Neural progenitor cell (in vitro differentiated cells): ENCODE measurements around the gene GAB2. TPM values are rescaled to one million over a fixed set of nuclear protein-coding genes. Genes with fewer than 3 reads are reported as not detected.

Source experiments
- DNase-seq: peaks from one replicate; pipeline ENCODE4 v3.0.0-alpha.2; 2016; ENCODE audit warnings: low spot score
- H2AFZ ChIP-seq: fragments of 200-600 bp; sonication (generic); replicated peaks from 2 replicates; pipeline ENCODE4 v1.6.1; 2016; ENCODE audit warnings: antibody characterized with exemption
- H3F3A ChIP-seq: fragments of 200-600 bp; sonication (generic); 2 replicates; pipeline ENCODE4 v1.6.1; 2016; ENCODE audit warnings: antibody characterized with exemption, low read depth
- H3K27ac ChIP-seq: fragments of 200-600 bp; sonication (generic); 2 replicates; pipeline ENCODE4 v1.5.1; 2016; ENCODE audit warnings: mild to moderate bottlenecking
- H3K27me3 ChIP-seq: fragments of 200-600 bp; sonication (generic); 2 replicates; pipeline ENCODE4 v1.6.1; 2016; ENCODE audit warnings: mild to moderate bottlenecking, moderate library complexity
- H3K36me3 ChIP-seq: fragments of 200-600 bp; sonication (generic); 2 replicates; pipeline ENCODE4 v1.5.1; 2016
- H3K4me1 ChIP-seq: fragments of 200-600 bp; sonication (generic); 2 replicates; pipeline ENCODE4 v1.6.1; 2016; ENCODE audit warnings: mixed run types
- H3K4me2 ChIP-seq: fragments of 200-600 bp; sonication (generic); 2 replicates; pipeline ENCODE4 v1.6.1; 2016
- H3K4me3 ChIP-seq: fragments of 200-600 bp; sonication (generic); 2 replicates; pipeline ENCODE4 v1.5.1; 2016
- H3K79me2 ChIP-seq: fragments of 200-600 bp; sonication (generic); 2 replicates; pipeline ENCODE4 v1.6.1; 2016; ENCODE audit warnings: low read depth
- H3K9ac ChIP-seq: fragments of 200-600 bp; sonication (generic); 2 replicates; pipeline ENCODE4 v1.6.1; 2016
- H3K9me3 ChIP-seq: fragments of 200-600 bp; sonication (generic); 2 replicates; pipeline ENCODE4 v1.5.1; 2016; ENCODE audit warnings: low read depth
- H4K20me1 ChIP-seq: fragments of 200-600 bp; sonication (generic); 2 replicates; pipeline ENCODE4 v1.6.1; 2016; ENCODE audit warnings: low read depth
- H3K27ac Mint-ChIP-seq: 3 replicates; pipeline ENCODE4 v1.8.0; 2021; ENCODE audit warnings: mixed read lengths
- H3K27me3 Mint-ChIP-seq: 2 replicates; pipeline ENCODE4 v1.8.0; 2022; ENCODE audit warnings: low read depth, mild to moderate bottlenecking, inconsistent platforms, moderate library complexity, mixed read lengths; ENCODE audit not compliant: insufficient read depth
- H3K36me3 Mint-ChIP-seq: 3 replicates; pipeline ENCODE4 v1.8.0; 2021; ENCODE audit warnings: mixed read lengths
- H3K4me1 Mint-ChIP-seq: 3 replicates; pipeline ENCODE4 v1.8.0; 2021; ENCODE audit warnings: mixed read lengths
- H3K4me3 Mint-ChIP-seq: 3 replicates; pipeline ENCODE4 v1.8.0; 2021; ENCODE audit warnings: mild to moderate bottlenecking, moderate library complexity, mixed read lengths
- H3K9me3 Mint-ChIP-seq: 3 replicates; pipeline ENCODE4 v1.8.0; 2020; ENCODE audit warnings: mixed read lengths
- CTCF ChIP-seq: fragments of 200-600 bp; sonication (generic); IDR thresholded peaks from 2 replicates; pipeline ENCODE4 v1.5.1; 2017; ENCODE audit warnings: antibody characterized with exemption, mild to moderate bottlenecking
- EZH2 ChIP-seq: fragments of 200-600 bp; sonication (generic); IDR thresholded peaks from 2 replicates; pipeline ENCODE4 v1.6.1; 2017; ENCODE audit warnings: antibody characterized with exemption, mild to moderate bottlenecking, moderate library complexity
- EZH2phosphoT487 ChIP-seq: fragments of 200-600 bp; sonication (generic); IDR thresholded peaks from 2 replicates; pipeline ENCODE4 v1.6.1; 2017; ENCODE audit warnings: antibody characterized with exemption
- total RNA-seq: library from RNA; depleted of rRNA; stranded (reverse); fragments of >200 nt; gene quantifications from 2 replicates; pipeline ENCODE4 v1.2.3, GENCODE V29; 2015; ENCODE audit warnings: low replicate concordance

GAB2 gene
- total RNA-seq, 1 donor from 2014 or later: 11.1 TPM

- no peaks in the 10 kb centered on the region for H3F3A ChIP-seq
- no peak overlapping the region for H3K27ac Mint-ChIP-seq
- no peak overlapping the region for H3K4me2 ChIP-seq
- H3K79me2 ChIP-seq: no peaks in the 10 kb centered on the region
- H3K27ac ChIP-seq: no peak overlapping the region
- TF ChIP-seq EZH2 (no peak), CTCF (no peak), EZH2phosphoT487 (no peak)
- H2AFZ ChIP-seq: no peak overlapping the region
- H3K4me1 ChIP-seq: no peaks in the 10 kb centered on the region
- no peaks in the 10 kb centered on the region for H4K20me1 ChIP-seq
- H3K27me3 ChIP-seq: no peaks in the 10 kb centered on the region
- H3K36me3 Mint-ChIP-seq: peaks cover 10% of the 10 kb centered on the region
- no peak overlapping the region for H3K4me3 Mint-ChIP-seq
- no peaks in the 10 kb centered on the region for H3K4me1 Mint-ChIP-seq
- H3K9me3 Mint-ChIP-seq: peaks cover 2% of the 10 kb centered on the region
- no peaks in the 10 kb centered on the region for H3K36me3 ChIP-seq
- no peaks in the 10 kb centered on the region for H3K27me3 Mint-ChIP-seq
- no peak for DNase-seq
- H3K9ac ChIP-seq: no peak overlapping the region
- H3K4me3 ChIP-seq: no peak overlapping the region
- H3K9me3 ChIP-seq: no peaks in the 10 kb centered on the region
Observed at GRCh38 chr11:78250099-78250498, 167.5 kb downstream of the GAB2 start.

- H3F3A ChIP-seq: no peaks in the 10 kb centered on the region
- H3K79me2 ChIP-seq: no peaks in the 10 kb centered on the region
- H3K27me3 Mint-ChIP-seq: no peaks in the 10 kb centered on the region
- DNase-seq: no peak
- no peak overlapping the region for H3K4me3 Mint-ChIP-seq
- no peak overlapping the region for H3K9ac ChIP-seq
- H3K4me1 Mint-ChIP-seq: no peaks in the 10 kb centered on the region
- H4K20me1 ChIP-seq: no peaks in the 10 kb centered on the region
- H3K36me3 ChIP-seq: no peaks in the 10 kb centered on the region
- H3K27ac ChIP-seq: no peak overlapping the region
- H3K4me3 ChIP-seq: no peak overlapping the region
- no peak for TF ChIP-seq CTCF
- no peak for TF ChIP-seq EZH2
- TF ChIP-seq EZH2phosphoT487: no peak
- no peaks in the 10 kb centered on the region for H3K27me3 ChIP-seq
- H3K9me3 ChIP-seq: no peaks in the 10 kb centered on the region
- H3K4me1 ChIP-seq: no peaks in the 10 kb centered on the region
- H3K36me3 Mint-ChIP-seq: peaks cover 13% of the 10 kb centered on the region
- no peak overlapping the region for H3K4me2 ChIP-seq
- H3K9me3 Mint-ChIP-seq: peaks cover 8% of the 10 kb centered on the region
- H2AFZ ChIP-seq: no peak overlapping the region
- H3K27ac Mint-ChIP-seq: no peak overlapping the region
Observed at GRCh38 chr11:78248903-78249302, 168.7 kb downstream of the GAB2 start.

DNA sequence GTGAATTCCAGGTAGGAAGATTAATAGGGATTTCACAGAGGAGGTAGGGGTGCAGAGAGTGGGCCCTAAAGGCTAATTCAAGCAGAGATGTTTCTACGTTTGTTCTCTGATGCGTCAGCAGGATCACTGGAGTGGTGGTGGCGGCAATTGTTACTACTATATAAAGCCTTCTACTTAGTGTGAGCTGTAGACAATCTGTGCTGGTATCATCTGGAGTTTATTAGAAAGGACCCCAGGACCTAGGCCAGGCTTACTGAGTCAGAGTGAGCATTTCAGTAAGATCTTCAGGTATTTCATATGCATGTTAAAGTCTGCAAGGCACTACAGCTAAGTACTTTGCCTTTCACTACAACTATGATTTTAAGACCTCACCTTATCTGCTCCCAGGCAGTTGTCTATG is 169.4 kb downstream of the GAB2 start:
- Histone ChIP-seq H4K20me1 (no peaks in the 10 kb centered on the region), H3K9me3 (no peaks in the 10 kb centered on the region), H3K79me2 (no peaks in the 10 kb centered on the region), H3K4me1 (no peaks in the 10 kb centered on the region), H3K4me2 (no peak overlapping the region), H3K9ac (no peak overlapping the region), H3K36me3 (no peaks in the 10 kb centered on the region), H3K27ac (no peak overlapping the region), H3K4me3 (no peak overlapping the region), H2AFZ (no peak overlapping the region), H3K27me3 (no peaks in the 10 kb centered on the region), H3F3A (no peaks in the 10 kb centered on the region)
- Mint-ChIP-seq H3K27ac (no peak overlapping the region), H3K27me3 (no peaks in the 10 kb centered on the region), H3K4me1 (no peaks in the 10 kb centered on the region), H3K9me3 (peaks cover 8% of the 10 kb centered on the region), H3K36me3 (peaks cover 13% of the 10 kb centered on the region), H3K4me3 (no peak overlapping the region)
- TF ChIP-seq EZH2phosphoT487 (no peak), CTCF (no peak), EZH2 (no peak)
- DNase-seq: no peak
